NCI-H128 (cell line): ENCODE measurements around the gene CYB5R2.

Experiments used
- DNase-seq: peaks from one replicate; lab custom pipeline; 2025; ENCODE audit not compliant: unreplicated experiment; lab: John Stamatoyannopoulos, UW

CYB5R2 gene

GRCh38 chr11:7638710-7639642 is 34.3 kb downstream of the CYB5R2 start:
- DNase-seq, result no peak

- no peak for DNase-seq
Measured at GRCh38 chr11:7637447-7638157, 35.7 kb downstream of the CYB5R2 start.

GRCh38 chr11:7636350-7636749 is 37.0 kb downstream of the CYB5R2 start:
- DNase-seq, result no peak

- no peak for DNase-seq
Measured at GRCh38 chr11:7635708-7636107, 37.6 kb downstream of the CYB5R2 start.

GRCh38 chr11:7635137-7635536 is 38.2 kb downstream of the CYB5R2 start:
- DNase-seq, result no peak

GRCh38 chr11:7632211-7632610 is 41.1 kb downstream of the CYB5R2 start:
- no peak for DNase-seq

- no peak for DNase-seq
Measured at GRCh38 chr11:7630002-7630401, 43.3 kb downstream of the CYB5R2 start.

GRCh38 chr11:7628660-7629059 is 44.6 kb downstream of the CYB5R2 start:
- no peak for DNase-seq

- DNase-seq, result no peak
Measured at GRCh38 chr11:7622721-7623120, 50.6 kb downstream of the CYB5R2 start.

GRCh38 chr11:7621554-7621953 is 51.7 kb downstream of the CYB5R2 start:
- no peak for DNase-seq

- DNase-seq, result no peak
Measured at GRCh38 chr11:7621090-7621489, 52.2 kb downstream of the CYB5R2 start.

GRCh38 chr11:7619322-7619721 is 54.0 kb downstream of the CYB5R2 start:
- no peak for DNase-seq

GRCh38 chr11:7617032-7617431 is 56.3 kb downstream of the CYB5R2 start:
- DNase-seq, result no peak
